Smooth muscle cell (in vitro differentiated cells): ENCODE results near the gene SLC6A18. TPM values are rescaled to one million over a fixed set of nuclear protein-coding genes. Genes with fewer than 3 reads are reported as not detected.

ENCODE experiments used
- DNase-seq: peaks from one replicate; lab custom pipeline; 2025; ENCODE audit not compliant: unreplicated experiment; lab: John Stamatoyannopoulos, UW
- H2AFZ ChIP-seq: fragments of 200-600 bp; sonication (generic); 2 replicates; pipeline ENCODE4 v1.6.0; 2016; ENCODE audit warnings: antibody characterized with exemption, low read depth, mild to moderate bottlenecking
- H3F3A ChIP-seq: fragments of 200-600 bp; sonication (generic); 2 replicates; pipeline ENCODE4 v1.6.0; 2017; ENCODE audit warnings: antibody characterized with exemption, low read depth
- H3K27ac ChIP-seq: fragments of 200-600 bp; sonication (generic); 2 replicates; pipeline ENCODE4 v1.5.1; 2016; ENCODE audit warnings: low read depth, mild to moderate bottlenecking
- H3K27me3 ChIP-seq: fragments of 200-600 bp; sonication (generic); 2 replicates; pipeline ENCODE4 v1.6.1; 2016; ENCODE audit warnings: low read depth, mild to moderate bottlenecking
- H3K36me3 ChIP-seq: fragments of 200-600 bp; sonication (generic); 2 replicates; pipeline ENCODE4 v1.5.1; 2016; ENCODE audit warnings: low read depth
- H3K4me1 ChIP-seq: fragments of 200-600 bp; sonication (generic); 2 replicates; pipeline ENCODE4 v1.5.1; 2016; ENCODE audit warnings: low read depth
- H3K4me2 ChIP-seq: fragments of 200-600 bp; sonication (generic); 2 replicates; pipeline ENCODE4 v1.6.0; 2016; ENCODE audit warnings: mild to moderate bottlenecking
- H3K4me3 ChIP-seq: fragments of 200-600 bp; sonication (generic); 2 replicates; pipeline ENCODE4 v1.5.1; 2016; ENCODE audit warnings: mild to moderate bottlenecking
- H3K79me2 ChIP-seq: fragments of 200-600 bp; sonication (generic); 2 replicates; pipeline ENCODE4 v1.6.0; 2016; ENCODE audit warnings: low read depth, mild to moderate bottlenecking
- H3K9ac ChIP-seq: fragments of 200-600 bp; sonication (generic); 2 replicates; pipeline ENCODE4 v1.6.0; 2016; ENCODE audit warnings: low read depth
- H3K9me3 ChIP-seq: fragments of 200-600 bp; sonication (generic); replicated peaks from 2 replicates; pipeline ENCODE4 v1.5.1; 2016; ENCODE audit warnings: low read depth
- H4K20me1 ChIP-seq: fragments of 200-600 bp; sonication (generic); 2 replicates; pipeline ENCODE4 v1.6.0; 2016; ENCODE audit warnings: low read depth
- WGBS: methylation state at CpG from one replicate; pipeline ENCODE4 v1.1.7; 2016; ENCODE audit warnings: low lambda C conversion rate; 5-methylcytosine and 5-hydroxymethylcytosine counted together
- polyA plus RNA-seq: library from polyadenylated mRNA; unstranded; fragments of >200 nt; fragmentation: Nextera tagmentation; extraction: Ambion mirVana; gene quantifications from 2 replicates; pipeline ENCODE4 v1.2.1, GENCODE V29; 2016
- total RNA-seq: library from RNA; depleted of rRNA; stranded (reverse); fragments of >200 nt; gene quantifications from 2 replicates; pipeline ENCODE4 v1.2.3, GENCODE V29; 2014
- TF ChIP-seq, protein P1 (sequence below): fragments of 200-600 bp; sonication (generic); IDR thresholded peaks from 2 replicates; pipeline ENCODE4 v1.5.1; 2017; ENCODE audit warnings: borderline replicate concordance, mild to moderate bottlenecking, antibody characterized with exemption; ENCODE audit not compliant: insufficient read depth, poor library complexity, severe bottlenecking

The SLC6A18 gene
- total and polyA plus RNA-seq, 2 experiments from 2014 or later, result not detected

DNA sequence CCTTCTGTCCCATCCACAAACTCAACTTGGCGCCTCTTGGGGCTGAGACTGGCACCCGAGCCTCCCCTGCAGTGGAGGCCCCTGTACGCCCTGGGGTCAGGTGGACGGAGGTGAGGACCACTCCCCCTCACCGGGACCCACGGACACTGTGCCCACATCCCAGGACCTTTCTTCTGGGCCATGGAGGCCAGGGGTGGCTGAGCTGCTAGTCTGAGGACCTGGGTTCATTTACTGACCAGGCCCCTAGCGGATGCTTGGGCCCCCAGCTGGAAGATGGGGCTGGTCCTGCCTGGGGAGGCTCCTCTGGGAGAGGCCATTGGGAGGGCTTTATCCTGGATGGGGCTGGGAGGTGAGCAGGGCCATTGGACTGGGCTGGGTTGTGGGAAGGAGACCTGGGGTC, 40.7 kb upstream of the SLC6A18 start:
- H3K9ac ChIP-seq, result no peak overlapping the region
- H3K27ac ChIP-seq, result no peak overlapping the region
- H4K20me1 ChIP-seq, result no peaks in the 10 kb centered on the region
- H3F3A ChIP-seq, result no peaks in the 10 kb centered on the region
- no peak overlapping the region for H3K4me3 ChIP-seq
- no peak overlapping the region for H2AFZ ChIP-seq
- no peaks in the 10 kb centered on the region for H3K27me3 ChIP-seq
- WGBS, result 87% methylated on average over 7 of the region's 7 CpGs
- no peaks in the 10 kb centered on the region for H3K4me1 ChIP-seq
- DNase-seq, result no peak
- TF ChIP-seq, protein P1, sequence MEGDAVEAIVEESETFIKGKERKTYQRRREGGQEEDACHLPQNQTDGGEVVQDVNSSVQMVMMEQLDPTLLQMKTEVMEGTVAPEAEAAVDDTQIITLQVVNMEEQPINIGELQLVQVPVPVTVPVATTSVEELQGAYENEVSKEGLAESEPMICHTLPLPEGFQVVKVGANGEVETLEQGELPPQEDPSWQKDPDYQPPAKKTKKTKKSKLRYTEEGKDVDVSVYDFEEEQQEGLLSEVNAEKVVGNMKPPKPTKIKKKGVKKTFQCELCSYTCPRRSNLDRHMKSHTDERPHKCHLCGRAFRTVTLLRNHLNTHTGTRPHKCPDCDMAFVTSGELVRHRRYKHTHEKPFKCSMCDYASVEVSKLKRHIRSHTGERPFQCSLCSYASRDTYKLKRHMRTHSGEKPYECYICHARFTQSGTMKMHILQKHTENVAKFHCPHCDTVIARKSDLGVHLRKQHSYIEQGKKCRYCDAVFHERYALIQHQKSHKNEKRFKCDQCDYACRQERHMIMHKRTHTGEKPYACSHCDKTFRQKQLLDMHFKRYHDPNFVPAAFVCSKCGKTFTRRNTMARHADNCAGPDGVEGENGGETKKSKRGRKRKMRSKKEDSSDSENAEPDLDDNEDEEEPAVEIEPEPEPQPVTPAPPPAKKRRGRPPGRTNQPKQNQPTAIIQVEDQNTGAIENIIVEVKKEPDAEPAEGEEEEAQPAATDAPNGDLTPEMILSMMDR, result no peak
- H3K4me2 ChIP-seq, result no peak overlapping the region
- no peaks in the 10 kb centered on the region for H3K36me3 ChIP-seq
- no peaks in the 10 kb centered on the region for H3K9me3 ChIP-seq
- H3K79me2 ChIP-seq, result no peaks in the 10 kb centered on the region

GRCh38 chr5:1185038-1185627, 40.0 kb upstream of the SLC6A18 start:
- Histone ChIP-seq H3K9me3 (no peaks in the 10 kb centered on the region), H3K9ac (no peak overlapping the region), H3K27me3 (no peaks in the 10 kb centered on the region), H3K79me2 (no peaks in the 10 kb centered on the region), H3K4me3 (no peak overlapping the region), H3K4me1 (no peaks in the 10 kb centered on the region), H4K20me1 (no peaks in the 10 kb centered on the region), H3K27ac (no peak overlapping the region), H3F3A (no peaks in the 10 kb centered on the region), H3K36me3 (no peaks in the 10 kb centered on the region), H2AFZ (no peak overlapping the region), H3K4me2 (no peak overlapping the region)
- WGBS, result 94% methylated on average over 10 of the region's 10 CpGs
- TF ChIP-seq, protein P1, result no peak
- DNase-seq, result no peak

GRCh38 chr5:1185629-1186350, 39.4 kb upstream of the SLC6A18 start:
- Histone ChIP-seq H3K4me3 (no peak overlapping the region), H3K27ac (no peak overlapping the region), H3K4me2 (no peak overlapping the region), H2AFZ (no peak overlapping the region), H3K27me3 (no peaks in the 10 kb centered on the region), H3K9me3 (no peaks in the 10 kb centered on the region), H3K4me1 (no peaks in the 10 kb centered on the region), H3K79me2 (no peaks in the 10 kb centered on the region), H3F3A (no peaks in the 10 kb centered on the region), H3K36me3 (no peaks in the 10 kb centered on the region), H3K9ac (no peak overlapping the region), H4K20me1 (no peaks in the 10 kb centered on the region)
- TF ChIP-seq, protein P1, result no peak
- 61% methylated on average over 12 of the region's 12 CpGs for WGBS
- DNase-seq, result no peak
